A673 (cell line): ENCODE measurements around the gene KRT2. TPM values are rescaled to one million over a fixed set of nuclear protein-coding genes. Genes with fewer than 3 reads are reported as not detected.

Experiments
- BruUV-seq: library from RNA; stranded (reverse); fragments of 400-500 nt; replicated peaks from 2 replicates; lab custom pipeline; 2021; lab: Mats Ljungman, UMichigan
- CTCF ChIA-PET: fragments of 300-600 bp; sonication (Branson Sonifier 250); formaldehyde crosslinking; loops from one replicate; lab custom pipeline; 2022; ENCODE audit warnings: antibody characterized with exemption; lab: Charles Lee
- POLR2A ChIA-PET: fragments of 300-600 bp; sonication (Branson Sonifier 250); formaldehyde crosslinking; loops from one replicate; lab custom pipeline; 2022; ENCODE audit warnings: antibody characterized with exemption; ENCODE audit not compliant: low non-redundant PET; lab: Charles Lee
- DNase-seq: peaks from one replicate; pipeline ENCODE4 v3.0.0-alpha.2; 2015; ENCODE audit warnings: low spot score
- H3K27ac ChIP-seq: fragments of 200-600 bp; sonication (generic); 2 replicates; pipeline ENCODE4 v1.5.1; 2016; ENCODE audit warnings: mixed run types, low read depth, mild to moderate bottlenecking, mixed read lengths, antibody characterized with exemption, low read length; ENCODE audit not compliant: poor library complexity, severe bottlenecking
- H3K27me3 ChIP-seq: fragments of 200-600 bp; sonication (generic); replicated peaks from 2 replicates; pipeline ENCODE4 v1.6.1; 2017; ENCODE audit warnings: mixed run types, low read depth, mild to moderate bottlenecking, mixed read lengths, antibody characterized with exemption, low read length; ENCODE audit not compliant: insufficient read depth, poor library complexity
- H3K36me3 ChIP-seq: fragments of 200-600 bp; sonication (generic); 2 replicates; pipeline ENCODE4 v1.6.1; 2016; ENCODE audit warnings: mixed run types, mild to moderate bottlenecking, mixed read lengths, antibody characterized with exemption, low read length; ENCODE audit not compliant: insufficient read depth, poor library complexity, severe bottlenecking
- H3K4me1 ChIP-seq: fragments of 200-600 bp; sonication (generic); 2 replicates; pipeline ENCODE4 v1.6.1; 2017; ENCODE audit warnings: mixed run types, mild to moderate bottlenecking, mixed read lengths, antibody characterized with exemption, low read length; ENCODE audit not compliant: insufficient read depth, poor library complexity, severe bottlenecking
- H3K4me3 ChIP-seq: fragments of 200-600 bp; sonication (generic); 2 replicates; pipeline ENCODE4 v1.5.1; 2016; ENCODE audit warnings: low read depth, mixed run types, mild to moderate bottlenecking, mixed read lengths, low read length; ENCODE audit not compliant: poor library complexity, severe bottlenecking
- H3K9me3 ChIP-seq: fragments of 200-600 bp; sonication (generic); 2 replicates; pipeline ENCODE4 v1.6.1; 2016; ENCODE audit warnings: mixed run types, low read depth, mild to moderate bottlenecking, mixed read lengths, antibody characterized with exemption, low read length; ENCODE audit not compliant: poor library complexity, severe bottlenecking
- CTCF ChIP-seq: fragments of 300-800, 200-600 bp; sonication (generic); conservative IDR thresholded peaks from 2 replicates; pipeline ENCODE4 v1.5.1; 2017; ENCODE audit warnings: low read depth, mild to moderate bottlenecking, antibody characterized with exemption, low read length, moderate library complexity, mixed read lengths
- EZH2 ChIP-seq: fragments of 200-600 bp; sonication (generic); IDR thresholded peaks from 2 replicates; pipeline ENCODE4 v1.6.1; 2017; ENCODE audit warnings: borderline replicate concordance, low read depth, mild to moderate bottlenecking, mixed read lengths, antibody characterized with exemption, low read length; ENCODE audit not compliant: poor library complexity, severe bottlenecking
- intact Hi-C: fragments of 100-400 bp; cut with micrococcal nuclease; formaldehyde crosslinking; loops from one replicate; pipeline ENCODE4 v1.10.0; 2022; ENCODE audit not compliant: unreplicated experiment
- total RNA-seq: library from RNA; stranded (reverse); gene quantifications from 2 replicates; pipeline ENCODE4 v1.2.3, GENCODE V29; 2021

KRT2 gene
- total RNA-seq, 1 experiment from 2014 or later: not detected

- H3K27me3 ChIP-seq: peaks cover 7% of the 10 kb centered on the region
- intact Hi-C loops: no loop called here
- TF ChIP-seq CTCF (no peak), EZH2 (no peak)
- ChIA-PET CTCF (no interaction called here), POLR2A (no interaction called here)
- no peaks in the 10 kb centered on the region for H3K4me1 ChIP-seq
- no peak overlapping the region for H3K4me3 ChIP-seq
- DNase-seq: no peak
- no peaks in the 10 kb centered on the region for H3K9me3 ChIP-seq
- H3K27ac ChIP-seq: no peak overlapping the region
- BruUV-seq: no TSS peak
- no peaks in the 10 kb centered on the region for H3K36me3 ChIP-seq
These were observed 27.9 kb upstream of the KRT2 start for GRCh38 chr12:52679875-52680274.

GRCh38 chr12:52677671-52678070 is 25.7 kb upstream of the KRT2 start:
- DNase-seq: no peak
- Histone ChIP-seq H3K27ac (no peak overlapping the region), H3K9me3 (no peaks in the 10 kb centered on the region), H3K27me3 (peaks cover 7% of the 10 kb centered on the region), H3K4me1 (no peaks in the 10 kb centered on the region), H3K4me3 (no peak overlapping the region), H3K36me3 (no peaks in the 10 kb centered on the region)
- CTCF ChIA-PET: no interaction called here
- intact Hi-C loops: no loop called here
- TF ChIP-seq EZH2: no peak
- TF ChIP-seq CTCF: no peak
- no TSS peak for BruUV-seq
- POLR2A ChIA-PET: no interaction called here

GRCh38 chr12:52677126-52677525 is 25.1 kb upstream of the KRT2 start:
- no peak for TF ChIP-seq EZH2
- TF ChIP-seq CTCF: no peak
- H3K36me3 ChIP-seq: no peaks in the 10 kb centered on the region
- CTCF ChIA-PET: no interaction called here
- intact Hi-C loops: no loop called here
- H3K27me3 ChIP-seq: peaks cover 7% of the 10 kb centered on the region
- no peak overlapping the region for H3K27ac ChIP-seq
- no peak for DNase-seq
- POLR2A ChIA-PET: no interaction called here
- no peaks in the 10 kb centered on the region for H3K9me3 ChIP-seq
- H3K4me1 ChIP-seq: no peaks in the 10 kb centered on the region
- BruUV-seq: no TSS peak
- H3K4me3 ChIP-seq: no peak overlapping the region
